NB4 (cell line): Measurements from ENCODE around the gene JPT2.

Experiments used
- DNase-seq: peaks from one replicate; pipeline ENCODE4 v3.0.0; 2010; ENCODE audit warnings: low read depth
- H3K4me3 ChIP-seq: one replicate; pipeline ENCODE4 v1.5.1; 2011; ENCODE audit warnings: mild to moderate bottlenecking, low read depth, low read length, moderate library complexity
- MYC ChIP-seq: IDR thresholded peaks from 2 replicates; pipeline ENCODE4 v1.6.1; 2011; ENCODE audit warnings: low read depth, low read length
- POLR2A ChIP-seq: IDR thresholded peaks from 2 replicates; pipeline ENCODE4 v1.6.1; 2011; ENCODE audit warnings: mild to moderate bottlenecking; ENCODE audit not compliant: insufficient read length; ENCODE audit errors: extremely low read depth
- TF ChIP-seq, protein P1 (sequence below): IDR thresholded peaks from 2 replicates; pipeline ENCODE4 v1.6.1; 2011; ENCODE audit warnings: low read depth, low read length
- TF ChIP-seq, protein P2 (sequence below): IDR thresholded peaks from one replicate; pipeline ENCODE4 v1.5.1; 2012; ENCODE audit warnings: low read depth, low read length

Gene JPT2

DNA sequence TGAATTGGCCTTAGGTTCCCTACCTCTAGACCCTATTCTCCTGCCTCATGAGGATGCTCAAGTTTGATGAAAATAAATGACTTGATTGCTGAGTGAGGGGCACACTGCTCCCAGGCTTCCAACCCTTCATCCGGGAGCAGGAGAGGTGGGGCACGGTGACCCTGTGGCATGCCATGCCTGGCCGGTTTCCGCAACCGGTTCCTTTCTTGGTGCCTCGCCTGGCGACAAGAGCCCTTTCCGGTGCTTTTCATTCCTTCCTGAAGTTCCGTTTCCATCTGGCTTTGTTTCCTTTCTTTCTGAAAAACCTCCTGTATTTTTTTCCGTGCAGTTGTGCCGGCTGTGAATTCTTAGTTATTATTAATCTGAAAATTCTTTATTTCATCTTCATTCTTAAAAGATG is 38.2 kb upstream of the JPT2 start:
- no peak for DNase-seq
- H3K4me3 ChIP-seq, result no peak overlapping the region
- TF ChIP-seq, protein P1, sequence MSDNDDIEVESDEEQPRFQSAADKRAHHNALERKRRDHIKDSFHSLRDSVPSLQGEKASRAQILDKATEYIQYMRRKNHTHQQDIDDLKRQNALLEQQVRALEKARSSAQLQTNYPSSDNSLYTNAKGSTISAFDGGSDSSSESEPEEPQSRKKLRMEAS, result no peak
- no peak for TF ChIP-seq MYC
- TF ChIP-seq POLR2A, result no peak
- TF ChIP-seq, protein P2, sequence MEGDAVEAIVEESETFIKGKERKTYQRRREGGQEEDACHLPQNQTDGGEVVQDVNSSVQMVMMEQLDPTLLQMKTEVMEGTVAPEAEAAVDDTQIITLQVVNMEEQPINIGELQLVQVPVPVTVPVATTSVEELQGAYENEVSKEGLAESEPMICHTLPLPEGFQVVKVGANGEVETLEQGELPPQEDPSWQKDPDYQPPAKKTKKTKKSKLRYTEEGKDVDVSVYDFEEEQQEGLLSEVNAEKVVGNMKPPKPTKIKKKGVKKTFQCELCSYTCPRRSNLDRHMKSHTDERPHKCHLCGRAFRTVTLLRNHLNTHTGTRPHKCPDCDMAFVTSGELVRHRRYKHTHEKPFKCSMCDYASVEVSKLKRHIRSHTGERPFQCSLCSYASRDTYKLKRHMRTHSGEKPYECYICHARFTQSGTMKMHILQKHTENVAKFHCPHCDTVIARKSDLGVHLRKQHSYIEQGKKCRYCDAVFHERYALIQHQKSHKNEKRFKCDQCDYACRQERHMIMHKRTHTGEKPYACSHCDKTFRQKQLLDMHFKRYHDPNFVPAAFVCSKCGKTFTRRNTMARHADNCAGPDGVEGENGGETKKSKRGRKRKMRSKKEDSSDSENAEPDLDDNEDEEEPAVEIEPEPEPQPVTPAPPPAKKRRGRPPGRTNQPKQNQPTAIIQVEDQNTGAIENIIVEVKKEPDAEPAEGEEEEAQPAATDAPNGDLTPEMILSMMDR, result no peak

DNA sequence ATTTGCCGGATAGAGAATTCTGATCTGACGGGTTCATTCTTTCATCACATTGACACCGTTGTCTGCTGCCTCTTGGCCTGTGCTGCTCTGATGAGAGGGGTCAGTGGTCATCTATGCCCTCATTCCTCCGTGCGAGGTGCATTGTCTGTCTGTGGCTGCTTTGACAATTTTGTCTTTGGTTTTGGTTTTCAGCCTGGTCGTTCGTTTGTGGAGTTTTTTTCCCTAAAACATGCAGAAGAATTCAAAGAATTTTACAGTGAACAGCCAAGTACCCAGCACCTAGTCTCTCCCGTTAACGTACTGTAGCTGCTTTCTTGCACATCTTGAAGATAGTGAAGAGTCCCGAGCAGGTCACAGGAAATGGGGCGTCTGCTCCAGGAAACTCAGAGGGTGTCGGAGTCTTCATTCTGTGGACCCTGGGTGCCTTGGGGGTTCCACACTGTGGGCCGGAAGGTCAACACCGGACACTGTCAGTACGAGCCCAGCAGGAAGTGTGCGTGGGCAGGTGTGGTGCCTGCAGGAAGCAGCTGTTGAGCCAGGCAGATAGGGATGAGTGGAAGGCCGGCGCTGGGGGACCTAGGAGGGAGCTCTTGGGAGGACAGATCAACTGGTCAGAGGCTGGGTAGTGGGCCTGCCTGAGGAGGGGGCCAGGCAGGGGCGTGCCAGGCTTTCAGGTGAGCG is 37.7 kb upstream of the JPT2 start:
- no peak overlapping the region for H3K4me3 ChIP-seq
- TF ChIP-seq MYC (no peak), POLR2A (no peak)
- TF ChIP-seq, protein P2, result no peak
- TF ChIP-seq, protein P1, result no peak
- no peak for DNase-seq

GRCh38 chr16:1641261-1641660 is 36.8 kb upstream of the JPT2 start:
- DNase-seq, result no peak
- TF ChIP-seq, protein P2, result no peak
- TF ChIP-seq, protein P1, result no peak
- TF ChIP-seq MYC (no peak), POLR2A (no peak)
- H3K4me3 ChIP-seq, result no peak overlapping the region

GRCh38 chr16:1642148-1642547 is 35.9 kb upstream of the JPT2 start:
- no peak overlapping the region for H3K4me3 ChIP-seq
- TF ChIP-seq, protein P1, result no peak
- TF ChIP-seq, protein P2, result no peak
- no peak for TF ChIP-seq MYC
- TF ChIP-seq POLR2A, result no peak
- DNase-seq, result no peak

DNA sequence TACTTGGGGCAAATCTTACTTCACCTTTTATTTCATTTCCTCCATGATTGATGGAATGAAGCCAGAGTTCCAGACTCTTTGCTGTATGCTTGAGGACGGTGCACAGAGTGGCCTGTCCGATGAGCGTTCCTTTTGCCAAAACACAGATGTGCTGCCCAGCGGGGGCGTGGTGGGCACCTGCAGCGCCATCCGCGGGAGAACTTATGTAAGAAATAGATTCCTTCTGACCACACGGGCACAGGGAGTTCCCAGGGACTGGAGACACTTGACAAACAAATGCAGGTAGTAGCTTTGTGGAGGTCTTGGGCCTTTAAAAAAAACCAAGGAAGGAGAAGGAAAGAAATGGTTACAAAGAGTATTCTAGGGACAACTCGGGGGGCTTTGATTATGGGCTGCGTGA is 35.3 kb upstream of the JPT2 start:
- TF ChIP-seq, protein P1, result no peak
- no peak for TF ChIP-seq POLR2A
- no peak for TF ChIP-seq MYC
- TF ChIP-seq, protein P2, result no peak
- no peak overlapping the region for H3K4me3 ChIP-seq
- DNase-seq, result no peak
